Esophagus muscularis mucosa (tissue), 4 donors: ENCODE results near the gene TAS2R16.
"Not testable (repeated sequence)": the region's sequence is repeated elsewhere in the genome, so short reads cannot be mapped to it uniquely, and the experiment has no call there.

Source experiments
- EP300 ChIP-seq: sonication (generic); formaldehyde crosslinking; IDR thresholded peaks from one replicate; pipeline ENCODE4 v1.6.1; 2017; ENCODE audit warnings: antibody characterized with exemption
- POLR2A ChIP-seq: fragments of 450-650 bp; IDR thresholded peaks from one replicate; pipeline ENCODE4 v1.6.1; 2017; ENCODE audit warnings: antibody characterized with exemption, moderate library complexity, mild to moderate bottlenecking, low read depth
- POLR2AphosphoS5 ChIP-seq, 2 donors: sonication (generic); formaldehyde crosslinking; IDR thresholded peaks; one replicate each; pipeline ENCODE4 v1.6.1; 2017; ENCODE audit warnings: antibody characterized with exemption in 2 of 2
- TF ChIP-seq, protein P1 (sequence below), 3 experiments: fragments of 200-600 bp in 2 of 3; fragments of 450-650 bp in 1 of 3; sonication (generic) in 2 of 3; IDR thresholded peaks; one replicate each; pipeline ENCODE4 v1.5.1; 2017 to 2019; ENCODE audit warnings: antibody characterized with exemption in 3 of 3, mild to moderate bottlenecking in 2 of 3, moderate library complexity in 1 of 3

- TF ChIP-seq, protein P1, sequence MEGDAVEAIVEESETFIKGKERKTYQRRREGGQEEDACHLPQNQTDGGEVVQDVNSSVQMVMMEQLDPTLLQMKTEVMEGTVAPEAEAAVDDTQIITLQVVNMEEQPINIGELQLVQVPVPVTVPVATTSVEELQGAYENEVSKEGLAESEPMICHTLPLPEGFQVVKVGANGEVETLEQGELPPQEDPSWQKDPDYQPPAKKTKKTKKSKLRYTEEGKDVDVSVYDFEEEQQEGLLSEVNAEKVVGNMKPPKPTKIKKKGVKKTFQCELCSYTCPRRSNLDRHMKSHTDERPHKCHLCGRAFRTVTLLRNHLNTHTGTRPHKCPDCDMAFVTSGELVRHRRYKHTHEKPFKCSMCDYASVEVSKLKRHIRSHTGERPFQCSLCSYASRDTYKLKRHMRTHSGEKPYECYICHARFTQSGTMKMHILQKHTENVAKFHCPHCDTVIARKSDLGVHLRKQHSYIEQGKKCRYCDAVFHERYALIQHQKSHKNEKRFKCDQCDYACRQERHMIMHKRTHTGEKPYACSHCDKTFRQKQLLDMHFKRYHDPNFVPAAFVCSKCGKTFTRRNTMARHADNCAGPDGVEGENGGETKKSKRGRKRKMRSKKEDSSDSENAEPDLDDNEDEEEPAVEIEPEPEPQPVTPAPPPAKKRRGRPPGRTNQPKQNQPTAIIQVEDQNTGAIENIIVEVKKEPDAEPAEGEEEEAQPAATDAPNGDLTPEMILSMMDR (IDR thresholded peaks at IDR 0.05): not testable (repeated sequence)
- not testable (repeated sequence) for TF ChIP-seq POLR2A; POLR2AphosphoS5 (IDR thresholded peaks at IDR 0.05); EP300
Observed at GRCh38 chr7:122953678-122954077, 41.8 kb downstream of the TAS2R16 start.
